ENCODE measurements around the gene ACSS3.

DNA sequence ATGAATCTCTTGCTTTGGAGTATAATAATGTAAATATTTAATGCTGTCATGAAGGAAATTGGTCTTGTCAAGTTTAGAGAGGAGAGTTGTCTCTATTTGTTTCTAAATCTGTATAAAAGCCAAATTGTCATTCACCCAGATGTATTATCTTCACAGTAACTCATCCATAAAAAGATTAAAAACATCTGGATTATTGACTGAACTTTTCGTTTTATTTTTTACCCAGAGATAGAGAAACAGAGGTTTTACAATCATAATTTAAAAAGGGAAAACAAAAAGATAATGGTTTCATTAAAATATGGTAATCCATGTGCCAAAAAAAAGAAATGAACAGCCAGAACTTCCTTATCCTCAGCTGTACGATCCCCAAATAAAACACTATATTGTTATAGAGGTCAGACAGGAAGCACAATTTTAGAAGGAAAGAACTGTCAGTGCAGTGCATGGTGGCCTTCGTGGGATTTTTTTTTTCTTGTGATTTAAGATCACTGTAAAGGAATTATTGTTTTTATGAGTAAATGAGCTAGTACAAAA, 125.9 kb downstream of the ACSS3 start:
- TF ChIP-seq, protein P1, sequence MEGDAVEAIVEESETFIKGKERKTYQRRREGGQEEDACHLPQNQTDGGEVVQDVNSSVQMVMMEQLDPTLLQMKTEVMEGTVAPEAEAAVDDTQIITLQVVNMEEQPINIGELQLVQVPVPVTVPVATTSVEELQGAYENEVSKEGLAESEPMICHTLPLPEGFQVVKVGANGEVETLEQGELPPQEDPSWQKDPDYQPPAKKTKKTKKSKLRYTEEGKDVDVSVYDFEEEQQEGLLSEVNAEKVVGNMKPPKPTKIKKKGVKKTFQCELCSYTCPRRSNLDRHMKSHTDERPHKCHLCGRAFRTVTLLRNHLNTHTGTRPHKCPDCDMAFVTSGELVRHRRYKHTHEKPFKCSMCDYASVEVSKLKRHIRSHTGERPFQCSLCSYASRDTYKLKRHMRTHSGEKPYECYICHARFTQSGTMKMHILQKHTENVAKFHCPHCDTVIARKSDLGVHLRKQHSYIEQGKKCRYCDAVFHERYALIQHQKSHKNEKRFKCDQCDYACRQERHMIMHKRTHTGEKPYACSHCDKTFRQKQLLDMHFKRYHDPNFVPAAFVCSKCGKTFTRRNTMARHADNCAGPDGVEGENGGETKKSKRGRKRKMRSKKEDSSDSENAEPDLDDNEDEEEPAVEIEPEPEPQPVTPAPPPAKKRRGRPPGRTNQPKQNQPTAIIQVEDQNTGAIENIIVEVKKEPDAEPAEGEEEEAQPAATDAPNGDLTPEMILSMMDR (IDR thresholded peaks at IDR 0.05; ENCODE audit: extremely low read depth in 1 of 2, insufficient read depth in 1 of 2, low read depth in 1 of 2, low read length in 2 of 2): no peak
- TF ChIP-seq POLR2AphosphoS5 (IDR thresholded peaks at IDR 0.05; ENCODE audit: insufficient read depth, low read depth, low read length) (no peak), POLR2A (IDR thresholded peaks at IDR 0.05; ENCODE audit: low read depth, low read length) (no peak), EZH2 (IDR thresholded peaks at IDR 0.05; ENCODE audit: borderline replicate concordance, low read depth, low read length, severe bottlenecking) (no peak), FOS (IDR thresholded peaks at IDR 0.05; ENCODE audit: borderline replicate concordance, insufficient read depth, low read length) (no peak)
- TF ChIP-seq, protein P2, sequence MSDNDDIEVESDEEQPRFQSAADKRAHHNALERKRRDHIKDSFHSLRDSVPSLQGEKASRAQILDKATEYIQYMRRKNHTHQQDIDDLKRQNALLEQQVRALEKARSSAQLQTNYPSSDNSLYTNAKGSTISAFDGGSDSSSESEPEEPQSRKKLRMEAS (IDR thresholded peaks at IDR 0.05; ENCODE audit: insufficient read depth, insufficient read length): no peak

Measured in endothelial cell of umbilical vein (primary cell).